HEK293T (cell line): Measurements from ENCODE around the gene TUBB4B.

ENCODE experiments used
- BHLHE40 ChIP-seq: fragments of 450-650 bp; IDR thresholded peaks from 2 replicates; pipeline ENCODE4 v1.6.1; 2016; ENCODE audit warnings: mild to moderate bottlenecking, moderate library complexity, borderline replicate concordance
- CTBP1 ChIP-seq: fragments of 450-650 bp; IDR thresholded peaks from 2 replicates; pipeline ENCODE4 v1.6.1; 2016; ENCODE audit warnings: borderline replicate concordance
- ELF4 ChIP-seq: fragments of 450-650 bp; IDR thresholded peaks from 2 replicates; pipeline ENCODE4 v1.6.1; 2017; ENCODE audit warnings: antibody characterized with exemption
- FOXA1 ChIP-seq: fragments of 450-650 bp; IDR thresholded peaks from 2 replicates; pipeline ENCODE4 v1.6.1; 2016; ENCODE audit warnings: mild to moderate bottlenecking
- FOXK2 ChIP-seq: fragments of 450-650 bp; IDR thresholded peaks from 2 replicates; pipeline ENCODE4 v1.6.1; 2016; ENCODE audit warnings: mild to moderate bottlenecking
- FOXM1 ChIP-seq: fragments of 450-650 bp; IDR thresholded peaks from 2 replicates; pipeline ENCODE4 v1.6.1; 2017; ENCODE audit warnings: mild to moderate bottlenecking, borderline replicate concordance
- SP1 ChIP-seq: fragments of 450-650 bp; IDR thresholded peaks from 2 replicates; pipeline ENCODE4 v1.6.1; 2017
- TARDBP ChIP-seq: fragments of 450-650 bp; IDR thresholded peaks from 2 replicates; pipeline ENCODE4 v1.6.1; 2016
- ZNF384 ChIP-seq: fragments of 450-650 bp; IDR thresholded peaks from 2 replicates; pipeline ENCODE4 v1.6.1; 2016
- TF ChIP-seq, protein P1 (sequence below): fragments of 450-650 bp; IDR thresholded peaks from 2 replicates; pipeline ENCODE4 v1.6.1; 2016

GRCh38 chr9:137271696-137272076 lies 30.6 kb downstream of the TUBB4B start:
- TF ChIP-seq TARDBP (no peak), SP1 (no peak), CTBP1 (no peak), FOXM1 (no peak), BHLHE40 (no peak), FOXK2 (no peak), ZNF384 (no peak), ELF4 (no peak), FOXA1 (no peak)
- TF ChIP-seq, protein P1, sequence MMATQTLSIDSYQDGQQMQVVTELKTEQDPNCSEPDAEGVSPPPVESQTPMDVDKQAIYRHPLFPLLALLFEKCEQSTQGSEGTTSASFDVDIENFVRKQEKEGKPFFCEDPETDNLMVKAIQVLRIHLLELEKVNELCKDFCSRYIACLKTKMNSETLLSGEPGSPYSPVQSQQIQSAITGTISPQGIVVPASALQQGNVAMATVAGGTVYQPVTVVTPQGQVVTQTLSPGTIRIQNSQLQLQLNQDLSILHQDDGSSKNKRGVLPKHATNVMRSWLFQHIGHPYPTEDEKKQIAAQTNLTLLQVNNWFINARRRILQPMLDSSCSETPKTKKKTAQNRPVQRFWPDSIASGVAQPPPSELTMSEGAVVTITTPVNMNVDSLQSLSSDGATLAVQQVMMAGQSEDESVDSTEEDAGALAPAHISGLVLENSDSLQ, result no peak
